GM12874 (cell line): ENCODE measurements around the gene PCSK4.

ENCODE experiments used
- CTCF ChIP-seq: IDR thresholded peaks from 2 replicates; pipeline ENCODE4 v1.5.1; 2011; ENCODE audit warnings: low read depth, mild to moderate bottlenecking, control low read depth, low read length, moderate library complexity; ENCODE audit not compliant: insufficient read depth

Gene PCSK4

DNA sequence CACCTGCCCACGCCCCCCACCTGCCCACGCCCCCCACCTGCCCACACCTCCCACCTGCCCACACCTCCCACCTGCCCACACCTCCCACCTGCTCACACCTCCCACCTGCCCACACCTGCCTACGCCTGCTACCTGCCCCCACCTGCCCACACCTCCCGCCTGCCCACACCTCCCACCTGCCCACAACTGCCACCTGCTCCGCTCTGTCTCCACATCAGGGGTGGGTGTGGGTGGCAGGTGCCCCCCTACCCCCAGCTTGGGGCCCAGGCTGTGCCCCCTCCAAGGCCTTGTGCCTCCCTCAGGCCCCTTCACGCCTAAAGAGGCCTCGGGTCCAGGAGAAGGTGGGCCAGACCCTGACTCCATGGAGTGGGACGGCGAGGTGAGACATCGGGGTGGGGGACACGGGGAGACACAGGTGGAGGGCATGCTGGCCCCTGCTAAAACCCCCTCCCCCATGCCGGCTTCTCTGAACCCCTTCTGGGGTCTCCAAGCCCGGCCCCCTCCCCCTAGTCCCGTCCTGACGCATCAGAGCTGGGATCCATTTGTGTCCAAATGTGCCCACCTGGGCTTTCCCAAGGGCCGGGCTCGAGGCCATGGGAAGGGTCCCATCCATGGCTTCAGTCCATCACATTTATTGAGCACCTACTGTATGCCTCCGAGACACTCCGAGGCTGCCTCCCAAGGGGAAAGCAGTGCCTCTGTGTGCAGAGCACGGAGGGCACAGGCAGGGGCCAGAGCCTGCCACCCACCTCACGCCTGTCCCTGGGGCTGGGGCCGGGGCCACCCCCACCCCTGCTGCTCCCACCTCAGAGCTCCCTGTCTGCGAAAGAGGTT, 38.7 kb upstream of the PCSK4 start:
- no peak for TF ChIP-seq CTCF

DNA sequence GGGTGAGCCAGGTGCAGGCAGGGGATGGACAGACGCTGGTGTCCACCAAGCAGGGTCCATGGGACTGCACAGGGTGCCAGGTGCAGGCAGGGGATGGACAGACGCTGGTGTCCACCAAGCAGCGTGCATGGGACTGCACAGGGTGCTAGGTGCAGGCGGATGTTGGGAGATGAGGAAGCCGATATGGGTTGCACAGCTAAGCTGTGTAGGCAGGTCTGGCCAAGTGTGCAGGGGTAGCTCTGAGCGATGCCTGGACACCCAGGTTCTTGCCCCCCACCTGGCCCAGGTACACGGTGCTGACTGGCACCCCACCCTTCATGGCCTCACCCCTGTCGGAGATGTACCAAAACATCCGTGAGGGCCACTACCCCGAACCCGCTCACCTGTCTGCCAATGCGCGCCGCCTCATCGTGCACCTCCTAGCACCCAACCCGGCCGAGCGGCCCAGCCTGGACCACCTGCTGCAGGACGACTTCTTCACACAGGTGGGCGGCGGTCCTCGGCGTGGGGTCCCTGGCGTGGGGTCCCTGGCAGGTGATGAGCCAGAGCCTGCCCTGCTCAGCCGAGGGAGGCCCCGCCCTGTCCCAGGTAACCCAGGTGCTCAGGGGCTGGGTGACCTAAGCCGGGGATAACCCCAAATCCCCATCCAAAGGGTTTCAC, 37.6 kb upstream of the PCSK4 start:
- no peak for TF ChIP-seq CTCF

GRCh38 chr19:1526979-1527649, 37.0 kb upstream of the PCSK4 start:
- no peak for TF ChIP-seq CTCF

DNA sequence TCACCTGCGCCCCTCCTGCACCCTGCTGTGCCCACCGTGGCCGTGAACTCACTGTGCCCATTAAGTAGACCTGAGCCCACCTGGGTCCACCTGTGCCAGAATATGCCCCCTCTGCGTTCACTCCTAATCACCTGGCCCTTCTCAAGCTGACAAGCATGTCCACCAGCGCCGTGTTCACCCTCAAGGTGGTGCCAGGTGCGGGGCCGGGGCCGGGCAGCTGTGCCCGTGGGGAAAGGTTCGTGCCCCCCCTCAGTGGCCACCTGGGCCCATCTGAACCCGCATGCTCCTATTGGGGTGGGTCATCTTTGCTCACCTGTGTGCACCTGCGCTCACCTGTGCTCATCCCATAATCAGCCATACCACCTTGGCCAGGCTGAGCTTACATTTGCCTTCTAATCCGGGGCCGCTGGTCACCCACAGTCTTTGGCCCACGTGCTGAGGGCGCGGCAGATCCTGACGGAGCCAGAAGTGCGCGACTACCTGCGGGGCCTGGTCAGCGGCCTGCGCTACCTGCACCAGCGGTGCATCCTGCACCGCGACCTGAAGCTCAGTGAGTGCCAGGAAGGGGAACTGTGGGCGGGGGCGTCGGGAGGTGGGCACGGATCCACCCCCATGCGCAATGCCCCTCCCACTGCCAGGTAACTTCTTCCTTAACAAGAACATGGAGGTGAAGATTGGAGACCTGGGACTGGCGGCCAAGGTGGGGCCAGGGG, 36.1 kb upstream of the PCSK4 start:
- no peak for TF ChIP-seq CTCF

DNA sequence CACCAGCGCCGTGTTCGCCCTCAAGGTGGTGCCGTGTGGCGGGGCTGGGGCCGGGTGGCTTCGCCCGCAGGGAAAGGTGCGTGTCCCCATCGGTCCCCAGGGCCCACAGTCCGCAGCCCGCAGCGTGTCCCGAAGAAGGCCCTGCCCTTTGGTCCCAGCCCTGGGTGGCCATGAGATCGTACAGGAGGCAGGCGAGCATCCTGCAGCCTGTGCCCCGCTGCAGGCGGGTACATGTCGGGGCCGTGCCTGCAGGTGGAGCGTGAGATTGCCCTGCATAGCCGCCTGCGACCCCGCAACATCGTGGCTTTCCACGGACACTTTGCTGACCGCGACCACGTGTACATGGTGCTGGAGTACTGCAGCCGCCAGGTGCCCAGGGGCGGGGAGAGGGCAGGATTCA, 35.2 kb upstream of the PCSK4 start:
- TF ChIP-seq CTCF = no peak

GRCh38 chr19:1524972-1525325, 34.8 kb upstream of the PCSK4 start:
- TF ChIP-seq CTCF = no peak
